K562 treated with DMSO at 1 percent for 4 hours (cell line): ENCODE measurements around the gene PGLYRP2. TPM values are rescaled to one million over a fixed set of nuclear protein-coding genes. Genes with fewer than 3 reads are reported as not detected.

Experiments used
- total RNA-seq: library from RNA; unstranded; fragments of 300-600 nt; gene quantifications from 2 replicates; pipeline ENCODE4 v1.2.3, GENCODE V29; 2022; ENCODE audit not compliant: insufficient read depth

Gene PGLYRP2, protein sequence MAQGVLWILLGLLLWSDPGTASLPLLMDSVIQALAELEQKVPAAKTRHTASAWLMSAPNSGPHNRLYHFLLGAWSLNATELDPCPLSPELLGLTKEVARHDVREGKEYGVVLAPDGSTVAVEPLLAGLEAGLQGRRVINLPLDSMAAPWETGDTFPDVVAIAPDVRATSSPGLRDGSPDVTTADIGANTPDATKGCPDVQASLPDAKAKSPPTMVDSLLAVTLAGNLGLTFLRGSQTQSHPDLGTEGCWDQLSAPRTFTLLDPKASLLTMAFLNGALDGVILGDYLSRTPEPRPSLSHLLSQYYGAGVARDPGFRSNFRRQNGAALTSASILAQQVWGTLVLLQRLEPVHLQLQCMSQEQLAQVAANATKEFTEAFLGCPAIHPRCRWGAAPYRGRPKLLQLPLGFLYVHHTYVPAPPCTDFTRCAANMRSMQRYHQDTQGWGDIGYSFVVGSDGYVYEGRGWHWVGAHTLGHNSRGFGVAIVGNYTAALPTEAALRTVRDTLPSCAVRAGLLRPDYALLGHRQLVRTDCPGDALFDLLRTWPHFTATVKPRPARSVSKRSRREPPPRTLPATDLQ
- total RNA-seq, result not detected in 2 replicates

GRCh38 chr19:15479391-15480345 lies at the start of gene PGLYRP2:
Gene PGLYRP2 (minus strand): TSS chr19:15479501. CDS start chr19:15479371, 130 bp downstream.

DNA sequence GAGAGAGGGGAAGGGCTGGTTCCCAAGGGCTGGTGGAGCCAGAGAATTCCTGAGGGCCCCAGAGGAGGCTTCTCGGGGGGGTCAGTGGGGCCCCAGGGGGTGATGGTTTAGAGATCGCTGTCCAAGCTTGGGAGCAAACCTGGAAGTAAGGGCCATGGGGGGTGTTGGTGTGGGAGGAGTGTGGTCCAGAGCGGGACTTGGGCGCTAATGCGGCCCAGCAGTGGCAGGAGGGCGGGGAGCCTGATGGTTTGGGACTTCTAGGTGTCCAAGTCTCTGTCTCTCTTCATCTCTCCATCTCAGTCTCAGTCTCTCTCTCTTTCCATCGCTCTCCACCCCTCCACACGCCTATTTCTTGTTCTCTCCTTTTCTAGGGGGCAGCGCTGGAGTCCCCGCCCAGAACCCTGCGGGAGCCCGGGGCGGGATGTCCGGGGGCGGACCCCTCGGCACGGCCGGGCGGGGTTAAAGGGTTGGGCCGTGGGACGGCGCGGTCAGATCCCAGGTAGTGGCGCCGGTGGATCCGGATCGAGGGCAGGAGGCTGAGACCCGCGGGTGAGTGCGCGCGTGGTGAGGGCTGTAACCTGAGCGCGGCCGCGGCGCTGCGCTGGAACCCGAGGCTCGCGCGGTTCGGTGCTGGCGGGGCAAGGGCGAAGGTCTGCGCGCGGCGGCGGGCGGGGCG lies 28.9 kb upstream of the PGLYRP2 start, which contains the start of gene CYP4F22:
Gene CYP4F22 (plus strand): TSS at position 491 of the 676 bp plus-strand sequence. CDS start 16,812 bp downstream, outside the sequence.

GRCh38 chr19:15464394-15465385 lies 14.6 kb downstream of the PGLYRP2 start, which contains the start of gene RASAL3:
Gene RASAL3 (minus strand): TSS chr19:15464544. CDS start chr19:15464358, 186 bp downstream.

DNA sequence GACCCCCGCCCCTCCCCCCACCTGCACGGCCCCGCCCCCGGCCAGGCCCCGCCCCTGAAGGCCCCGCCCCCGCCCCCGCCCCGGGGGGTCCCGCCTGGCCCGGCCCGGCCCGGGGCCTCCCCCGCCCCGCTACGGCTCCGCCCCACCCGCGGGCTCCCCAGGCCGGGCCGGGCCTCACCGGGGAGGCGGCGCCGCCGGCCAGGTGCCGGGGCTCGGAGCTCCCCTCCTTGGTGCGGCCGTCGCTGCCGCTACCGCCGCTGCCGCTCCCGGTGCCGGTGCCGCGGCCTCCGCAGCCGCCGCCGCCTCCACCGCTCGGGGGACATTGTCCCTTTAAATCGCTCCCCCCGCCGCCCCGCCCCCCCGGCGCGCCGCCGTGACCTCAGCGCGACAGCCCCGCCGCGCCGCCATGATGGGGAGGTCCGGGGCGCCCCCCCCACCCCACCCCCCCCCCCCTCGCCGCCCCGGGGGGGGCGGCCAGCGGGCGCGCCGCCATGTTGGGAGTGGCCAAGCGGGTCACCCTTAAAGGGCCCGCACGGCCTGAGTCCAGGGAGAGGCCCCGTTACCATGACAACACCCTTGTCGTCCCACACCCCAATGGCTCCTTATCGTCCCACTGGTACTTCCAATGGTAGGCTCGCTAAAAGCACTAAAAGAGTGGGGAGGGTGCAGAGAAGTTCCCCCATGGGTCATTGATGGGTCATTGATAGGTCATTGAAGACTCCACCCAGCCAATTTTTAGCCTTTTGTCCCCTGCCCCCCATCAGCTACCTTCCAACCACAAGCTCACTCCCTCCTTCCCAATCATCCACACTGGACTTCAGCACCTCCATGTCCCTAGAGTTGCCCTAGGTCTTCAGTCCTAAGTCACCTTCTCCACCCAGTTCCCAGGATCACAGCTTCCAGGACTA lies 29.4 kb downstream of the PGLYRP2 start, which contains the start of gene WIZ:
Gene WIZ (minus strand): TSS at position 337 of the 908 bp plus-strand sequence. CDS start 1,649 bp downstream, outside the sequence.

Other genes with a start within 250 kb of the PGLYRP2 start
- gene EPHX3, start 247.1 kb downstream of the PGLYRP2 start, total RNA-seq, result 0.47 TPM in 1 of 2 replicates, not detected in the other
- gene BRD4, start 147.0 kb downstream of the PGLYRP2 start, total RNA-seq, result 55.4 and 56.6 TPM in 2 replicates
- gene AKAP8, start 99.7 kb downstream of the PGLYRP2 start, total RNA-seq, result 10.3 and 16.7 TPM in 2 replicates
- 100 and 101 TPM in 2 replicates for gene AKAP8L, start 60.5 kb downstream of the PGLYRP2 start, total RNA-seq
- gene WIZ, start 29.5 kb downstream of the PGLYRP2 start, total RNA-seq, result 11.6 and 13.1 TPM in 2 replicates
- gene RASAL3, start 15.0 kb downstream of the PGLYRP2 start, total RNA-seq, result not detected in 2 replicates
- not detected in 2 replicates for gene CYP4F22, start 29.0 kb upstream of the PGLYRP2 start, total RNA-seq
- gene CYP4F8, start 135.7 kb upstream of the PGLYRP2 start, total RNA-seq, result not detected in 2 replicates
- gene CYP4F3, start 161.4 kb upstream of the PGLYRP2 start, total RNA-seq, result not detected in 2 replicates
- not detected in 2 replicates for gene CYP4F12, start 193.6 kb upstream of the PGLYRP2 start, total RNA-seq
- gene OR10H2, start 248.5 kb upstream of the PGLYRP2 start, total RNA-seq, result not detected in 2 replicates